ENCODE results near the gene ZNF274. TPM values are rescaled to one million over a fixed set of nuclear protein-coding genes. Genes with fewer than 3 reads are reported as not detected.

The ZNF274 gene
- total RNA-seq, 2 experiments from 2014 or later, result 22.6 to 23.1 TPM

- ChIA-PET CTCF (no interaction called here), POLR2A (no interaction called here)
Measured at GRCh38 chr19:58262922-58263296, 80.0 kb downstream of the ZNF274 start.

Other genes starting within 250 kb of the ZNF274 start
- 1 to 10 TPM; 4.4 to 4.7 TPM for gene ZNF418, start 247.7 kb upstream of the ZNF274 start, total RNA-seq
- 1 to 10 TPM; 6.2 to 7.5 TPM for gene ZNF256, start 235.4 kb upstream of the ZNF274 start, total RNA-seq
- not detected for gene C19orf18, start 208.5 kb upstream of the ZNF274 start, total RNA-seq
- 1 to 10 TPM; 6.3 to 6.6 TPM for gene ZNF606, start 180.2 kb upstream of the ZNF274 start, total RNA-seq
- not detected for gene ZSCAN1, start 149.0 kb upstream of the ZNF274 start, total RNA-seq
- gene ZNF135, start 123.8 kb upstream of the ZNF274 start, total RNA-seq, result under 1 TPM; 0.71 to 0.78 TPM
- 10 to 100 TPM; 19.0 to 25.6 TPM for gene ZSCAN18, start 84.8 kb upstream of the ZNF274 start, total RNA-seq
- 1 to 10 TPM; 7.0 to 7.9 TPM for gene ZNF329, start 32.3 kb upstream of the ZNF274 start, total RNA-seq
- 10 to 100 TPM; 52.1 to 53.6 TPM for gene ZNF544, start 45.9 kb downstream of the ZNF274 start, total RNA-seq
- 1 to 10 TPM; 4.4 to 4.5 TPM for gene ZNF8, start 95.9 kb downstream of the ZNF274 start, total RNA-seq
- gene ERVK3-1, start 122.3 kb downstream of the ZNF274 start, total RNA-seq, result 10 to 100 TPM; 96.2 to 96.4 TPM
- gene ZSCAN22, start 143.9 kb downstream of the ZNF274 start, total RNA-seq, result 1 to 10 TPM; 4.4 to 5.3 TPM
- gene A1BG, start 170.4 kb downstream of the ZNF274 start, total RNA-seq, result 10 to 100 TPM; 16.7 to 18.1 TPM
- 1 to 10 TPM; 1.5 to 1.7 TPM for gene ZNF497, start 179.7 kb downstream of the ZNF274 start, total RNA-seq
- gene ZNF837, start 198.0 kb downstream of the ZNF274 start, total RNA-seq, result 1 to 10 TPM; 1.7 to 1.9 TPM
- 1,000 to 10,000 TPM; 1,581 to 1,598 TPM for gene RPS5, start 204.2 kb downstream of the ZNF274 start, total RNA-seq
- under 1 TPM; 0.80 to 0.99 TPM for gene RNF225, start 212.6 kb downstream of the ZNF274 start, total RNA-seq
- gene ZNF584, start 225.6 kb downstream of the ZNF274 start, total RNA-seq, result 10 to 100 TPM; 20.1 to 20.7 TPM

Measured in activated CD8-positive, alpha-beta memory T cell treated with anti-CD3 and anti-CD28 coated beads for 36 hours (primary cell).